Measurements from ENCODE around the gene SLC35A1.

The SLC35A1 gene

DNA sequence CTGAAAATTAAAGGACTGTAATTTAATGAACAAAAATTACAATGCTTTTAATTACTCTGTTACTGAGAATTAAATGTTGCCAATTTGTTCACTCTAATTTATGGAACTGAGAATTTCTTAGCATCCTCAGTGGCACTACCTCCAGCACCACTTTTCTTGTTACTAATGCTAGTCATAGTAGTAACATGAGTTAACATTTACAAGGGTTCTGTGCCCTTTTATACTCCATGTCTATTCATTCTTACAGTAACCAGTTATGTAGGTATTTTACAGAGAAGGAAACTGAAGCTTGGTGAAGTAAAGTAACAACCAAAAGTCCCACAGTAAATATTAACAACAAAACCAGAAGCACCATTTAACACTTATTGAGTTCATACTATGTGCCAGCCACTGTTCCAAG lies 82.7 kb downstream of the SLC35A1 start:
- Histone ChIP-seq H3K4me3 (ENCODE audit: low read length) (no peak overlapping the region), H3K27me3 (replicated peaks; ENCODE audit: control insufficient read depth, insufficient read depth, low read length) (no peaks in the 10 kb centered on the region), H3K36me3 (ENCODE audit: control insufficient read depth, insufficient read depth, low read length, severe bottlenecking) (peaks cover 69% of the 10 kb centered on the region), H3K4me1 (ENCODE audit: control insufficient read depth, insufficient read depth, low read length) (peaks cover 17% of the 10 kb centered on the region), H3K9me3 (ENCODE audit: control insufficient read depth, low read length) (no peaks in the 10 kb centered on the region), H3K9ac (ENCODE audit: low read length) (no peak overlapping the region)
- no peak for DNase-seq (ENCODE audit: low read depth)

DNA sequence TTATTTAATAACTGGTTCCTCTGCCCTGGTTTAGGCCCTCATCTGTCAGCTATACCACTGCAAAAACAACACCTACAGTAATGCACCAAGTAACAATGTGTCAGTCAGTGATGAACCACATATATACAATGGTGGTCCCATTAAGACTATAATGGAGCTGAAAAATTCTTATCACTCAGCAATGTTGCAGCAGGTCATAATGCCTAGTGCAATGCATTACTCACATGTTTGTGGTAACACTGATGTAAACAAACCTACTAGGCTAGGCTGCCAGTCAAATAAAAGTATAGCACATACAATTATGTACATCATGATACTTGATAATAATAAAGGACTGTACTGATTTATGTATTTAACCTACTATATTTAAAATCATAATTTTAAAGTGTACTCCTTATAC lies 85.7 kb downstream of the SLC35A1 start:
- H3K9me3 ChIP-seq (ENCODE audit: control insufficient read depth, low read length), result no peaks in the 10 kb centered on the region
- peak; percentile 38 for DNase-seq (ENCODE audit: low read depth)
- no peaks in the 10 kb centered on the region for H3K27me3 ChIP-seq (replicated peaks; ENCODE audit: control insufficient read depth, insufficient read depth, low read length)
- no peak overlapping the region for H3K4me3 ChIP-seq (ENCODE audit: low read length)
- H3K36me3 ChIP-seq (ENCODE audit: control insufficient read depth, insufficient read depth, low read length, severe bottlenecking), result peaks cover 80% of the 10 kb centered on the region
- peaks cover 9% of the 10 kb centered on the region for H3K4me1 ChIP-seq (ENCODE audit: control insufficient read depth, insufficient read depth, low read length)
- no peak overlapping the region for H3K9ac ChIP-seq (ENCODE audit: low read length)

DNA sequence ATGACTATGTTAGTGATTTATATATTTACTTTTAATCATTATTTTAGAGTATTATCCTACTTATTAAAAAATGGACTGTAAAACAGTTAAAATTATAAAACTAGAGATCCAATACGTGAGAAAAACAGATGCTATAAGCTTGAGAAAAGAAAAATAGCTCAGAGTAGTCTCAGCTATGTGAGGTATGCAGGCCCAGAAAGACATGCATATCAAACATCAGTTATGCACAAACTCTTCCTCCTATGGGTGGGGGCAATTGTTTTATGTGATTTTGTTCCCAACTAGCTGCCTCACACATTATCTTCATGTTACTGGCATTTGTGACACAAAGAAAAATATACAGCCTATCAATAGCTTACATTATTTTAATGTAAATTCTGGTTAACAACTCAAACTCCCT lies 88.2 kb downstream of the SLC35A1 start:
- no peaks in the 10 kb centered on the region for H3K27me3 ChIP-seq (replicated peaks; ENCODE audit: control insufficient read depth, insufficient read depth, low read length)
- peaks cover 5% of the 10 kb centered on the region for H3K4me1 ChIP-seq (ENCODE audit: control insufficient read depth, insufficient read depth, low read length)
- H3K36me3 ChIP-seq (ENCODE audit: control insufficient read depth, insufficient read depth, low read length, severe bottlenecking), result peaks cover 78% of the 10 kb centered on the region
- H3K9me3 ChIP-seq (ENCODE audit: control insufficient read depth, low read length), result no peaks in the 10 kb centered on the region
- peak; percentile 48 for DNase-seq (ENCODE audit: low read depth)
- no peak overlapping the region for H3K4me3 ChIP-seq (ENCODE audit: low read length)
- no peak overlapping the region for H3K9ac ChIP-seq (ENCODE audit: low read length)
